ENCODE results near the gene NTM.

DNA sequence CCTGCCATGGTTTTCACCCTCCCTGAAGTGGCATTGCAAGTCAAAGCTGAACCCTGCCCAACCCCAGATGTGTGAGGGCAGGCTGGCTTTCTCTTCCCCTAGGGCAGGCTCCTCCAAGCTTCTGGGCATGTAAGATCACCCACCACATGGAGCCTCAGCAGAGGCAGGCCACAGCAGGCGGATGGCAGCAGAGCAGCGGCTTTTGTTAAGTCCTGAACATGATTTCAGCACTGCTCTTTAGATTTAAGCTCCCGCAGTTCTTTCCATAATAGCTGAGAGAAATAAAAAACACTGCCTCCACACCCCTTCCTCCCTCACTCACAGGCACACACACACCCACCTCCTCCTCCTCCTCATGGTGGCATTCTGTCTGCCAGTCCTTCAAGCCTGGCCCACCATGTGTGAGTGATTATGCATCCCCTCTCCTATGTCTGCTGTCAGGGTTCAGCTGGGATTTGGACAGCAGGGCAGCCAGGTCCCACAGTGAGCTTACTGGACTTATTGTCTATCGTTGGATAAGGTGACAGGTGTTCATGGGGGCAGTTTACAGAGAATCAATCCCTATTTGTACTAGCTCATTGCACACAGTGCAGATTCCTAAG lies 5.0 kb upstream of the NTM start:
- TF ChIP-seq, protein P1, sequence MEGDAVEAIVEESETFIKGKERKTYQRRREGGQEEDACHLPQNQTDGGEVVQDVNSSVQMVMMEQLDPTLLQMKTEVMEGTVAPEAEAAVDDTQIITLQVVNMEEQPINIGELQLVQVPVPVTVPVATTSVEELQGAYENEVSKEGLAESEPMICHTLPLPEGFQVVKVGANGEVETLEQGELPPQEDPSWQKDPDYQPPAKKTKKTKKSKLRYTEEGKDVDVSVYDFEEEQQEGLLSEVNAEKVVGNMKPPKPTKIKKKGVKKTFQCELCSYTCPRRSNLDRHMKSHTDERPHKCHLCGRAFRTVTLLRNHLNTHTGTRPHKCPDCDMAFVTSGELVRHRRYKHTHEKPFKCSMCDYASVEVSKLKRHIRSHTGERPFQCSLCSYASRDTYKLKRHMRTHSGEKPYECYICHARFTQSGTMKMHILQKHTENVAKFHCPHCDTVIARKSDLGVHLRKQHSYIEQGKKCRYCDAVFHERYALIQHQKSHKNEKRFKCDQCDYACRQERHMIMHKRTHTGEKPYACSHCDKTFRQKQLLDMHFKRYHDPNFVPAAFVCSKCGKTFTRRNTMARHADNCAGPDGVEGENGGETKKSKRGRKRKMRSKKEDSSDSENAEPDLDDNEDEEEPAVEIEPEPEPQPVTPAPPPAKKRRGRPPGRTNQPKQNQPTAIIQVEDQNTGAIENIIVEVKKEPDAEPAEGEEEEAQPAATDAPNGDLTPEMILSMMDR (IDR thresholded peaks at IDR 0.05): no peak
- no peak for TF ChIP-seq POLR2A (IDR thresholded peaks at IDR 0.05)
